Activated CD4-positive, alpha-beta T cell treated with anti-CD3 and anti-CD28 coated beads for 4 hours (primary cell): ENCODE data around the gene RPS6KB2.
"Not testable (repeated sequence)": the region's sequence is repeated elsewhere in the genome, so short reads cannot be mapped to it uniquely, and the experiment has no call there.

Experiments
- DNase-seq, 2 donors: peaks; one replicate each; pipeline ENCODE4 v3.0.0-alpha.2; 2020

RPS6KB2 gene

DNA sequence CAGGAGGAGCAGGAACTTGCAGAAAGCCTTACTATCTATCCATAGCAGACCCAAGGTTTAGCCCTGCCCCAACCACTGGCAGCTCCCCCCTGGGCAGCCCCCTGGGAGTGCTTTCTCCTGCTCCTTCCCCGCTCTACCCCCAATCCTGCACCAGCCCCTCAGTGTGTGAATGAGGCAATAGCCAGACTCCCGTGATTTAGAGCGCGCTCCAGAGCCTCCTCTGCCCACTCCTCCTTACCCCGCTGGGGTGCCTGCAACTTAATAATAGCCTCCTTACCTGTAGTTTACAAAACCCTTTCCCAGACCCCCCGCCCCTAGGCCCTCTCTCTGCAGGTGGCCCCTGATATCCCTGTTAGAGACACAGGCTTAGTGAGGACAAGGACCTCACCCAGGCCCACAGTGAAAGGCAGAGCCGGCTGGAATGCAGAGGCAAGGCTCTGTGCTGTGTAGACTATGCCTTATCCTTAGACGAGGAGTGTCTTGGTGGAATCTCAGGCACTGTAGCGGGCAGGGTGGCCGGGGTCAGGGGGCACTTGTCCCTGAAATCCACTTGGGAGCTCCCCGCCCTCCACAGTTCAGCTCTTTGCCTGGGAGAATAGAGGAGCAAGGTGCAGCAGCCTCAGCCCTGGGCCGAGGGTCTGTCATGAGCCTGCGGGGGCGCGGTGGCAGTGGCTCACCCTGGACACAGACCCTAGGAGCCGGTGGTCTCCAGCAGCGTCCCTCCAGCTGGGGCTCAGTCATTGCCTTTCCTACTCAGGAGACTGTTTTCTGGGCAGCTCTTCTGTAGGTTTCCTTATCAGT lies 17.1 kb upstream of the RPS6KB2 start:
- DNase-seq = no peak

DNA sequence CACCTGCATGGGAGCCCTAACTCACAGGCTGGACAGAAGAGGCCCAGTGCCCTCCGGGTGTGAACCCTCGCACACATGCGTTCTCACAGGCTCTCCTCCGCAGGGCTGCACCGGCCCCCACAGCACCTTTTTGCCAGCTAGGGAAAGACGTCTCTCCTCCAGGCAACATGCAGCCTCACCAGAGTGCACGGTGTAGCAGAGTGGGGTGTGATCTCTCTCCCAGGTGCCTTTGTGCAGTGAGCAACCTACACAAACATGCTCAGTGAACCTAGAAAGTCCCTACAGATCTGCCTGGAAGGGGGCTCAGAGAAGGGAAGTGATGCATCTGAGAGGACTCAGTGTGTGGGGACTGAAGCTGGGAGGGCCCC lies 16.5 kb upstream of the RPS6KB2 start:
- no peak for DNase-seq

DNA sequence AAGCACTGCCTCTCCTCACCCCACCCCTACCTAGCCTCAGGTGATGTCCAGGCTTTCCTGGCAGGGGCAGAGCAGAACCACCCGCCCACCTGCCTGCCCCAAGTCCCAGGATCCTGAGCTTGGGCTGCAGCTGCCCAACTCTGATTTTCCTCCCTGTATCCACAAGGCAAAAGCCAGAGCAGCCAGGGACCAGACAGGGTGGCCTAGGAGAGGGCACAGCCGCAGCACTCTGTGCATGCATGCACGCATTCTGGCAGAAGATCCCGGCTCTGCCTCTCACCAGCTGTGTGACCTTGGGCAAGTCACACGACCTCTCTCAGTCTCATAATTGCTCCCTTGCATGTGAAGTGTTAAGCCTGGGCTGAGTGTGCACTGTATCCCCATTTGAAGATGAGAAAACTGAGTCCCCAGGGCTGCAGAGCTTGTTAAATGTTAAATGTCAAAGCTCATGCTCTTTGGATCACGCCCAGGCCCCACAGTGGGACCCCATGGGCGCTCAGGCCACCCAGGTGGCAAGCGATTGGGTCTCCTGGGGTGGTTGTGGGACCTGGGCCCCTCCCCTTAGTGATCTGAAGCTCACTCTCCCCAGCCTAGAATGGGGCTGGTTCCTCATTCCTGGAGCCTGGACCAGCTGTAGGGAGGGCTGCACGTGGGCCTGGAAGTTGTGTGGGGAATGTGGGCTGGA lies 15.7 kb upstream of the RPS6KB2 start:
- DNase-seq = no peak

DNA sequence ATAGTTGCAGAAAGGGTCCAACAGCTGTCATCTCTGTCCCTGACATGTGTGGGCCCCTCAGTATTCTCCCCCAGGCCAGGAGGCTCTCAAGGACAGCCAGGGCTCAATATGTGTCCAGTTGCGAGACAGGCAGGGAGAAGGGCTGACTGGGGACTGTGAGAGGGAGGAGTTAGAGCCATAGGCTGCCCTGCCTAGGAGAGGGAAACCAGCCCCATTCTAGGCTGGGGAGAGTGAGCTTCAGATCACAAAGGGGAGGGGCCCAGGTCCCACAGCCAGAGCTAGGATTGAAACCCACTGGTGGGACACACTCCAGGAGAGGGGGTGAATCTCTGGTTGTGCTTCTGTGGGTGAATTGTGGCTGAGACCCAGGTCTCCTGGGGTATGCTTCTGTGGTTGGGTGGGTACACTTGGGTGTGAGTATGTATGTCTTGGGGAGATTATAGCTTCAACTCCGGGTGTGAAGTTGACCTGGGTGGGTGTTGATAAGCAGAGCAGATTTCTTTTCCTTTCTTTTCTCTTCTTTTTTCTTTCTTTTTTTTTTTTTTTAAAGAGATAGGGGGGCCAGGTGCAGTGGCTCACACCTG lies 14.9 kb upstream of the RPS6KB2 start:
- DNase-seq = no peak

DNA sequence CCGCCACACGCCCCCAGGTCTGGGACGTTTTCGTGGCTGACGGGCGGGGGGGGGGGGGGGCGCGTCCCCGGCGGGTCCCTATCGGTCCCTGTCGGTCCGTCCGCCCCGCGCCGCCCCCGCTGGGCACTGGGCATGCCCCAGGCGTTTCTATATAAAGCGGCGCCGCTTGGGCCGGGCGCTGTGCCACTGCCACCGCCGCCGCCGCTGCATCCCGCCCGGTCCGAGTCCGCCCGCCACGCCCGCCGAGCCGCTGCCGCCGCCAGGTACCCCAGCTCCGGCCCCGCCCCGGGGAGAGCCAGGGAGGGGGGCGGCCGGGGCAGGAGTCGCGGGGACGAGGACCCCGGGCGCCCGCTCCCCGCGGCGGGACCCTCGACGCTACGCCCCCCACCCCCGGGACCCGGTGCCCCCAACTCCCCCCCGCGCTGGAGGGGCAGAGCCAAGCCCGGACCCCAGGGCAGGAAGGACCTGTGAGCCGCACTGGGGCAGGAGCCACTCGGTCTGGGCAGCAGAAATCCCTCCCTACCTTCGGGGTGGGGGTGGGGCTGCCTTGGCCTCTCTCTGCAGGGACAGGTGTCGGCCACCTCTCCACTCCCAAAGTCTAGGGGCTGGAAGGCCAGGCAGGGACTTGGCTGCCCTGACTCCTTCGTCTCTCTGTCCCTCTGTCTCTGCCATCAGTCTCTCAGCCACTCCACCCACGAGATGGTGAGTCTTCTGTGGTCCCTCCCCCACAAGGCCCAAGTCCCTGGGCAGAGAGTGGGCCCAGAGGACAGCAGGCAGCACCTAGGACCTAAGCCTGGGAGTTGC lies 12.6 kb upstream of the RPS6KB2 start, which contains the start of gene CARNS1:
TSS of gene CARNS1 (plus strand) at position 178 of the 804 bp plus-strand sequence. CDS start at position 700, 522 bp downstream.
- DNase-seq = no peak

DNA sequence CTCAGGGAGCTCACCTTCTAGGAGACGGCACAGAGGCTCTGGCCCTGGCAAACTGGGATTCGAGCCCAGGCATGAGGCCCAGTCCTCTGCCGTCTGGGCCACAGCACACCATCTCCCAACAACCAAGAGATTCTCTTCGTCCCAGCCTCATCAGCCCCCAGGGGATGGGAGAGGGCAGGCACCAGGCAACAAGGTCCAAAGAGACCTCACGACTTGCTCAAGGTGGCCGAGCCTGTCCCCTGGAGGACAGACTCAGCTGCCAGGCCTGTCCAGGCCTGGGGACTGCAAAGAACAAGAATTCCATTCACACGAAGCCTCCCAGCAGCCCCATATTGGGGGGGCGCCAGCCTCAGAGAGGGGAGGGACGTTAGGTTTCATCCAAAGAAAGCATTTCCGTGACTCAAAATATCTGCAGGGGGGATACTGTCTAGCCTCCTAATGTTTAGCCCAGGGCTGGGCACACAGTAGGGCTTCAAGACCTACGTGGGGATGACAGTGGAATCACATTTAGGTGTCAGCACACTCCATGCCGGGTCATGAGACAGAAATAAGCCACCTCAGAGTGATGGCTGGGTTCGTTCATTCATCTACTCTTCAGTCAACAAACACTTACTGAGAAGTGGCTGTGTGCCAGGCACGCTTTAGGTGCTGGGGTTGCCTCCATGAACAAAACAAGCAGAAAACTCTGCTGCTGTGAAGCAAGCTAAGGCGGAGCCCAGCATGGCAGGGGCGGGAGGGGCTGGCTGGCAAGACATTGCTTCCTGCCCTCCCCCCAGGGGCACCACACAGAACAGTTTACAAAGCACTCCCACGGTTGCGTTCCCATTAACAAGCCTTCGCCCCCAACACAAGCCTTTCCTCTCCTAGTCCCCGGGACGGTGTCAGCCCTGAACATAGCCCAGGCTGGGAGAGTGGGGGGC lies 11.6 kb upstream of the RPS6KB2 start:
- DNase-seq = peak; percentile 74 to 80

DNA sequence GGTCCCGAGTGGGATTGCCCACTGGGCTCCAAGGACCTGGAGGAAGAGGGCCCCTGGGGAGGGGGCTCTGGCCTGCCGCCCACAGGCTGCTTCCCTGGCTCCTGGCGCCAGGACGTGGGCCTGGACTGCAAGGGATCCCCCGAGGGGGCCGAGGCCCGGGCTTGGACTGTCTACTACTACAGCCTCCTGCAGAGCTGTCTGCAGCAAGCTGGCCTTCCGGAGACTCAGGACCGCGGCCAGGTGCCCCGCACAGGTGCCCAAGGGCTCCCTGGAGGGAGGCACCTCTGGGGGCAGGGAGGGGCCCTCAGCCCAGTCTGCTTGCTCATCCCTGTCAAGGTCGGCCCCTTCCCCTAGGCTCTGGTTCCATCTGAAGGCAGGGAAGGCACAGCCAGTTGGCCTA lies 10.9 kb upstream of the RPS6KB2 start:
- DNase-seq = no peak

DNA sequence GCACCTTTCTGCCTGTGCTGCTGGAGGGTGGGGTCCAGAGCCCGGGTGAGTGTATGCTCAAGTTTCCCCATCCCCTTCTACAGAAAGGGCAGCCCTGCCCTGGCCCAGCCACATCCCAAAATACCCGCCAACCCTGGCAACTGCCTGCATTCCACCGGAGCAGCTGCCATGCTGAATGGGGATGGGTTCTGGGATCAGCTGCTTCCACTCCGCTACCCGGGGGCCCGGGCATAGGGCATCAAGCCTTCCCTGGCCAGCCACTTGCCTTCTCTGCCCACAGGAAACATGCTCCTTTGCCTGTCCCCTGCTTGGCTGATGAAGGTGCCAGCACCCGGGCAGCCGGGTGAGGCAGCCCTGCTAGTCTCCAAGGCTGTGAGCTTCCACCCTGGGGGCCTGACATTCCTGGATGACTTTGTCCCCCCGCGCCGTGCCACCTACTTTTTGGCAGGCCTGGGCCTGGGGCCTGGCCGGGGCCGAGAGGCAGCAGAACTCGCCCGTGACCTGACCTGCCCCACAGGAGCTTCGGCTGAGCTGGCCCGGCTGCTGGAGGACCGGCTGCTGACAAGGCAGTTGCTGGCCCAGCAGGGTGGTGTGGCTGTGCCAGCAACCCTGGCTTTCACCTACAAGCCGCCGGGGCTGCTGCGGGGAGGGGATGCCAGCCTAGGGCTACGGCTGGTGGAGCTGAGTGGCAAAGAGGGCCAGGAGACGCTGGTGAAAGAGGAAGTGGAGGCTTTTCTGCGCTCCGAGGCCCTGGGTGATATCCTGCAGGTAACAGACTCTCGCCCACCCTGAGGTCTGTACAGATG lies 9.6 kb upstream of the RPS6KB2 start:
- peak in 1 of 2 donors; percentile 36 for DNase-seq

DNA sequence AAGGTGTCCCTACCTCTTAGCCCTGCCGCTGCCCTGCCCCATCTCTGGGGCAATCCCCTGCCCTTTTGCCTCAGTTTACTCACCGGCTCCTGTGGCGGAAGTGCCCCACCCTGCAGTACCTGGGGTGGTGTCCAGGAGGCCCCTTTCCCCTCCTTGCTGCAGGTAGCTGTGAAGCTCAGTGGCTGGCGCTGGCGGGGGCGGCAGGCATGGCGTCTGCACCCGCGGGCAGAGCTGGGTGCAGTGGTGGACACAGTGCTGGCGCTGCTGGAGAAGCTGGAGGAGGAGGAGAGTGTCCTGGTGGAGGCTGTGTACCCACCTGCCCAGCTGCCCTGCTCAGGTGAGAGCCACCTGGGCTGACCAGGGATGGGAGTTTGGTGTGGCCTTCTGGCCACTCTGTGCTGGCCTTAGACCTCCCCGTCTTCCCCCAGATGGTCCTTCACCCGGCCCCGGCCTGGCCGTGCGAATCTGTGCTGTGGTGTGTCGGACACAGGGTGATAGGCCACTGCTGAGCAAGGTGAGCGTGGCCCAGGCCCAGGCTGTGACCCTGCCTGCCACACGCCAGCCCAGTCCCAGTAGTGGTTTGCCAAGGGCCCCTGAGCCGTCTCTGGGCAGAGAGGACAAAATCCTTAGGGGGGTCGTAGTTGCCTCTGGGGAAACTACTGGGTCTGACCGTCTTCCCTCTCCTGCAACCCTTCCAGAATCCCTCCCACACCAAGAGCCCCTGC lies 8.8 kb upstream of the RPS6KB2 start:
- peak in 1 of 2 donors; percentile 13 for DNase-seq

DNA sequence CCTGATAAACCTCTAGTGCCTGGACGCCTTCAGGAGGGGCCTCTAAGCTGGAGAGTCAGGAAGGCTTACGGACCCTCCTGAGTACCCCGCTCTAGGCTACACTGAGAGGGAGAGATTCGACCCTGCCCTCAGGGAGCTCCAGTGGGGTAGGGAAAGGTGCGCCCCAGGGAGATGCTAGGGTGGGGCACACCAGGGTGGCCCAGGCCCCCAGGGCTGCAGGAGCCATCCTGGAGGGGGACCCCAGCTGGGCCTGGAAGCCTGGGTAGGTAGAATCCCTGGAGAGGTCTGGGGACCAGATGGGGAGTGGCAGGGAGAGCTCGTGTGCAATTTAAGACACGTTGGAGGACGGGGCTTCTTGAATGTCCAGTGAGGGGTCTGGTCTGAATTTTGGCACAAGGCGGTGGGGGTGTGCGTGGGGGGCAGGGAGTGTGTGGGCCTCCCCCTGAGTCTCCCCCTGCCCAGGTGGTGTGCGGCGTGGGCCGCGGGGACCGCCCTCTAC lies 8.1 kb upstream of the RPS6KB2 start:
- DNase-seq = peak in 1 of 2 donors; percentile 40

DNA sequence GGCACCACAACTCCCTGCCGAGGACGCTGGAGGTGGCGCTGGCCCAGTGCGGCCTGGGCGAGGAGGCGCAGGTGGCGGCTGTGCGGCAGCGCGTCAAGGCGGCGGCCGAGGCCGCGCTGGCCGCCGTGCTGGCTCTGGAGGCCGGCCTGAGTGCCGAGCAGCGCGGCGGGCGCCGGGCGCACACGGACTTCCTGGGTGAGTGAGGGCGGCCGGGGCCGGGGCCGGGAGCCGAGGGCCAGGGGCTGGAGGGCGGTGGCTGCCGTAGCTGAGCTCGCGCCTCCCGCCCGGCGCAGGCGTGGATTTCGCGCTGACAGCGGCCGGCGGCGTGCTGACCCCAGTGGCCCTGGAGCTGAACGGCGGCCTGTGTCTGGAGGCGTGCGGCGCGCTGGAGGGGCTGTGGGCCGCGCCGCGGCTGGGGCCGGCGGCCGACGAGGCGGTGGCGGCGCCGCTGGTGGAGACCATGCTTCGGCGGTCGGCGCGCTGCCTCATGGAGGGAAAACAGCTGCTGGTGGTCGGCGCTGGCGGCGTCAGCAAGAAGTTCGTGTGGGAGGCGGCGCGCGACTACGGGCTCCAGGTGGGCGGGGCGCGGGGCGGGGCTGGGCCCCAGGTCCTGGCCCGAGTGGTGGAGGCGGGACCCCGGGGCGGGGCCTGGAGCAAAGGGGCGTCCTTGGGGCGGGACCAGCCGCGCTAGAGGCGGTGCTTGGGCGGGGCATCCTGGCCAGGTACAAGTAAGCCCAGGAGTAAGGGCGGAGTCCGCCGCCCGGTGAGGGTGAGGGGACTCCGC lies 7.5 kb upstream of the RPS6KB2 start:
- DNase-seq = peak; percentile 98

DNA sequence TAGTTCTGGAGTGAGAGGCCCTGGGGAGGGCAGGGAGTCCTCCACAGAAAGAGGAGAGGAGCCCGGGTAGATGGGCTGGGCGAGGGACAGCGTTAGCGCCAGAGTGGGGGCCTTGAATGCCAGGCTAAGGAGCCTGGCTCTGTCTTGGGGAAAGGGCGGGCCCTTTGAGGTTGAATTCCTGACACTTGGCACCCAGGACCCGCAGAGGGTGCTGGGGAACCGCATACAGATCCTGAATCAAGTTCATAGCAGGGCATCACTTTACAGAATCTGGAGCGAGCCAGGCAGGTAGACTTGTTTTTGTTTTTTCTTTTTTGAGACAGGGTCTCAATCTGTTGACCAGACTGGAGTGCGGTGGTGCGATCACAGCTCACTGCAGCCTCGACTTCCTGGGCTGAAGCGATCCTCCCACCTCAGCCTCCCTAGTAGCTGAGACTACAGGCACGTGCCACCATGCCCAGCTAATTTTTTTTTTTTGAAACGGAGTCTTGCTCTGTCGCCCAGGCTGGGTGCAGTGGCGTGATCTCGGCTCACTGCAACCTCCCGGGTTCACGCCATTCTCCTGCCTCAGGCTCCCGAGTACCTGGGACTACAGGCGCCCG lies 6.8 kb upstream of the RPS6KB2 start:
- DNase-seq = no peak

DNA sequence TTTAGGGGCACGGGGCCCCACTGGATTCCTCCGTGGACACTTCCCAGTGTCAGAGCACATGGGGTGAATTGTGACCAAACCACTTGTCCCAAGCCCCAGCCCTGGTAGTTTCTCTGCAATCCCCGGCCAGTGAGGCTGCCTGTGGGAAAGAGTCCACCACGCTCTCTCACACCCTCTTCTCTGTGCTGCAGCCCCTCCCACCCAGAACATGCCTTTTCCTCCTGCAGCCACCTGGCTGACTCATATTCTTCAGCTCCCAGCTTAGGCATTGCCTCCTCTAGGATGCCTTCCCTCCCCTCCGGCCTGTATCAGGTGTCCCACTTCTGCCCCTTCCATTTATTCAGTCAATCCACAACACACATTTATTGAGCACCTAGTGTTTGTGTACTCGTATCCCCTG lies 5.4 kb upstream of the RPS6KB2 start:
- no peak for DNase-seq

DNA sequence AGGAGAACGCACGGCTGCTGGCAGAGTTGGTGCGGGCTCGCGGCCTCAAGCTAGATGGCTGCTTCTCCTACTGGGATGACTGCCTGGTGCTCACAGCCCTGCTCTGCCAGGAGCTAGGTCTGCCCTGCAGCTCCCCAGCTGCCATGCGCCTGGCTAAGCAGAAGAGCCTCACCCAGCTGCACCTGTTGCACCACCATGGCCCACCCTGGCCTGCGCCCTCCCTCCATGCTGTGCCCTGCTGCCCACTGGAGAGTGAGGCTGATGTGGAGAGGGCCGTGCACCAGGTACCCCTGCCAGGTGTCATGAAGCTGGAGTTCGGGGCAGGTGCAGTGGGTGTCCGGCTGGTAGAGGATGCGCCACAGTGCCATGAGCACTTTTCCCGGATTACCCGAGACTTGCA lies 4.8 kb upstream of the RPS6KB2 start:
- no peak for DNase-seq

DNA sequence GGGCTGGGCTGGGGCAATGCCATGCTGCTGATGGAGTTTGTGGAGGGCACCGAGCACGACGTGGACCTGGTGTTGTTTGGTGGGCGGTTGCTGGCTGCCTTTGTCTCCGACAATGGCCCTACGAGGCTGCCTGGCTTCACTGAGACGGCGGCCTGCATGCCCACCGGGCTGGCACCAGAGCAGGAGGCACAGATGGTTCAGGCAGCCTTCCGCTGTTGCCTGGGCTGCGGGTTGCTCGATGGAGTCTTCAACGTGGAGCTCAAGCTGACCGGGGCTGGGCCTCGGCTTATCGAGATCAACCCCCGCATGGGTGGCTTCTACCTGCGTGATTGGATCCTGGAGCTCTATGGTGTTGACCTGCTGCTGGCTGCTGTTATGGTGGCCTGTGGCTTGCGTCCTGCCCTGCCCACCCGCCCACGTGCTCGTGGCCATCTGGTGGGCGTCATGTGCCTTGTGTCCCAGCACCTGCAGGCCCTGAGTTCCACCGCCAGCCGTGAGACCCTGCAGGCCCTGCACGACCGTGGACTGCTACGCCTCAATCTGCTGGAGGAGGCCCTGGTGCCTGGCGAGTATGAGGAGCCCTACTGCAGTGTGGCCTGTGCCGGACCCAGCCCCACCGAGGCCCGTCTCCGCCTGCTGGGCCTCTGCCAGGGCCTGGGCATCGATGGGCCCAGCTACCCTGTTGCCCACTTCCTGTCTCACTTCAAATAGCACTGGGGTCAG lies 4.2 kb upstream of the RPS6KB2 start:
- DNase-seq = no peak

DNA sequence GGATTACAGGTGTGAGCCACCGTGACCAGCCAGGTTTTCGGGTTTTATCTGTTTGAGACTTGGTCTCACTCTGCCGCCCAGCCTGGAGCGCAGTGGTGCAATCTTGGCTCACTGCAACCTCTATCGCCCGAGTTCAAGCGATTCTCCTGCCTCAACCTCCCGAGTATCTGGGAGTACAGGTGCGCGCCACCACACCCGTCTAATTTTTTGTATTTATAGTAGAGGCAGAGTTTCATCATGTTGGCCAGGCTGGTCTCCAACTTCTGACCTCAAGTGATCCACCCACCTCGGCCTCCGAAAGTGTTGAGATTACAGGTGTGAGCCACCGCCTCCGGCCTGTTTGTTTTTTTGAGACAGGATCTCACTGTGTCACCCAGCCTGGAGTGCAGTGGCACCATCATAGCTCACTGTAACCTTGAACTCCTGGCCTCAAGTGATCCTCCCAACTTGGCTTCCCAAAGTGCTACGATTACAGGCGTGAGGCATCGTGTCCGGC lies 882 bp upstream of the RPS6KB2 start:
- DNase-seq = not testable (repeated sequence)

DNA sequence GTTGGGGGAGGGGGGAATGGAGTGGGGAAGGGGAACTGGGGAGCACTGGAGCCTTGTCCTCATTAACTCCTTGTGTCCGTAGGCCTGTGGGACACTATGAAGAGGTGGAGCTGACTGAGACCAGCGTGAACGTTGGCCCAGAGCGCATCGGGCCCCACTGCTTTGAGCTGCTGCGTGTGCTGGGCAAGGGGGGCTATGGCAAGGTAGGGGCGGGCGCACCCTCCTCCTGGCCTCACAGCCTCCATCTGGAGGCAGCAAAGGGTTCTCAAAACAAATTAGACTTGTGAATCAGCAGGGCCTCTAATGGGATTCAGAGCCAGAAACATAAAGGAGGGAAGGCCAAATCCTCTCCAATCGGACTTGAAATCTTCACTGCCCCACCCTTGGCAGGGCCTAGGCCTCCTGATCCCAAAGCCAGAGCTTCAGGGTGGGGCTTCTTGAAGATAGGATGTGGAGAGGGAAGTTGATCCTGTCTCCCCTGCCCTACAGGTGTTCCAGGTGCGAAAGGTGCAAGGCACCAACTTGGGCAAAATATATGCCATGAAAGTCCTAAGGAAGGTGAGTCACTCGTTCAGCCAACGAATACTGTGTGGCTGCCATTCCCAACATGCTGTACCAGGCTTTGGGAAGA lies 859 bp downstream of the RPS6KB2 start:
- no peak for DNase-seq

DNA sequence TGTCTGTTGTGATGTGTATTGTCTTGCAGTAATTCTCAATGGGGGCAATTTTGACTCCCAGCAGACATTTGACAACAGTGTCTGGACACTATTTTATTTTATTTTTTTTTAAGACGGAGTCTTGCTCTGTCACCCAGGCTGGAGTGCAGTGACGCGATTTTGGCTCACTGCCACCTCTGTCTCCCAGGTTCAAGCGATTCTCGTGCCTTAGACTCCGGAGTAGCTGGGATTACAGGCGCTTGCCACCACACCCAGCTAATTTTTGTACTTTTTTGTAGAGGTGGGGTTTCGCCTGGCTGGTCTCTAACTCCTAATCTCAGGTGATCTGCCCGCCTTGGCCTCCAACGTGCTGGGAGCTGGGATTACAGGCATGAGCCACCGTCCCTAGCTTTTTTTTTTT lies 1.4 kb downstream of the RPS6KB2 start:
- DNase-seq = no peak
